ENCODE results near the gene PRDM11.

The PRDM11 gene

GRCh38 chr11:45142241-45143055 is 4.0 kb upstream of the PRDM11 start:
- no peak for DNase-seq

DNA sequence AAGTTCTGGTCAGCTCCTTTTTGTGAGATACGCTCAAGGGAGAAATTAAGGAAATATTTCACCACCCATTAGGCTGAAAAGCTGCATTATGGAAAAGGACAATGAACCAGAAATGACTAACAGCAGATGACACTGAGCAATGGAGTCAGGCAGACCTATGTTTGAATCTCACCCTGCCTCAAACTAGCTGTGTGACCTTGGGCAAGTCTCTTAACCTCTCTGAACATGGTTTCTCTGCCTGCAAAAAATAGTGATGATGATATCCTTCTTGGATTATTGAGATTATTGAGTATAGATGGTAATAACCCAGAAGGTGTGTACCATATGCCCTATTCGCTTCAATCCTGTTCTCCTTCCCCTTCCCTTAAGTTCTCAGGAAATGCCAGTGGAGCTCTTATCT is 2.9 kb upstream of the PRDM11 start:
- DNase-seq, result no peak

GRCh38 chr11:45144126-45145082 is 2.0 kb upstream of the PRDM11 start:
- no peak for DNase-seq

- no peak for DNase-seq
Measured at GRCh38 chr11:45145083-45145378, 1.4 kb upstream of the PRDM11 start.

GRCh38 chr11:45145379-45146071 is 914 bp upstream of the PRDM11 start:
- DNase-seq, result peak in 1 of 2 donors; percentile 6

DNA sequence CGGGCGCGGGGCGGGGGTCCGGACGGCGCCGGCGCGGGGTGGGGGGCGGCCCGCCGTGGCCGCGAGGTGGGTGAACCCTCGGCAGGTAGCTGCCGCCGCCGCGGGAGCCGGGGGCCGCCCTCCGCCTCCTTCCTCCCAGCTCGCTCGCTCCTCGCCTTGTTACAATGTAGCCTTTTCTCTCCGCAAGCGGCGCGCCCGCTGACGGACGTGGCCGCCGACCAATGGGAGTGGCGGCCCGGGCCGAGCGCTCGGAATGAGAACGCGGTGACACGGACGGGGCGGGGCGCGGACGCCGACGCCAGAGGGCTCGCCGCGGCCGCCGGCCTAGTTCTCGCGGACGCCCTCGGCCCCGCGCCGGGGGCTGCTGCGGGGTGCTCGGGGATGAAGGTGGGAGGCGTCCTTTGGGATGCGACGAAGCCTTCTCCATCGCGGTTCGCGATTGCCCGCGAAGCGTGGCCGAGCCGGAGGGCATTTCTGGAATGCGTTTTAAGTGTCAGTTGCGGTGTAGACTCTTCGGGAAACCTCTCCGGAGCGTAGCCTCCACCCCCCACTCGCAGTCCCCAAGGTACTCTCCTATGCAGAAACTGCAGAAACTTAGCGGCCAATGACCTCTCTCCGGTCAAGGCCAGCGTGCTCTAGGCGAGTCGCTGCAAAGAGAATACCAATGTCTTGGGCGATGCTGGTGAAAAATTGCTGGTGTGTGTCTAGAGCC is 734 bp downstream of the PRDM11 start:
- peak; percentile 96 for DNase-seq

DNA sequence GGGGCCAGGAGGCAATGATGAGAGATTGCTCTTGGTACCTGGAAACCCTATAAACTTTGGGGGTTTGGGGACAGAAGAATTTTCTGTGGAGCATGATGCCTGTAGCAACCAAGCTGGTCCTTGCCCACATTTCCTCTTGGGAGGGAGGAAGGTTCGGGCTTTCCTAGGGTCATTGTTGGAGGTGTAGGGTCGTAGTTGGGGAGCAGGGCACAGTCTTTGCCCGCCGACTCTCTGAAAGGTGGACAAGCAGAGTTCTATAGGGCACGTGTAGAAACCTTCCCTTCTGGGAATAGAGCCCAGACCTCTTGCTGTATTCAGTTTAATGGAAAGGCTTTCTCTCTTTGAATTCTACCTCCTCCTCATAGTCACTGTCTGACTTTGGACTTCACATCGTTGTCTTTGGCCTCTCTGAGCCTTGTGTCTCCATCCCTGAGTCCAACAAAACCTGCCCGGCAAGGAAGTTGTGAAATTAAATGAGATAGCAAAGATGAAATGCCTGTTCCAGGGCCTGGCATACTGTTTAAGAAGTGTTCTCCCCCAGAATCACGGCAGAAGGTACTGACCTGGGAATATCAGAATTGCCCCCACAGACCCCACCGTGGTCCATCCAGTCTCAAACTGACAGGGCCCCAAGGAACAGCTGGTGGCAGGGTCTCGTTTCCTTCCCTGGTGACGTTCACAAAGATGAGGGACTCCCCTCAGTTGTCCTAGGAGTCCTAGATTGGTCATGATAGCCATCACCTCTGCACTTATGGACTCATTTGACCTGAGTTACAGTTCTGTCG is 1.6 kb downstream of the PRDM11 start:
- DNase-seq, result no peak

GRCh38 chr11:45149483-45150056 is 3.1 kb downstream of the PRDM11 start:
- DNase-seq, result no peak

- DNase-seq, result no peak
Measured at GRCh38 chr11:45150301-45150700, 3.9 kb downstream of the PRDM11 start.

DNA sequence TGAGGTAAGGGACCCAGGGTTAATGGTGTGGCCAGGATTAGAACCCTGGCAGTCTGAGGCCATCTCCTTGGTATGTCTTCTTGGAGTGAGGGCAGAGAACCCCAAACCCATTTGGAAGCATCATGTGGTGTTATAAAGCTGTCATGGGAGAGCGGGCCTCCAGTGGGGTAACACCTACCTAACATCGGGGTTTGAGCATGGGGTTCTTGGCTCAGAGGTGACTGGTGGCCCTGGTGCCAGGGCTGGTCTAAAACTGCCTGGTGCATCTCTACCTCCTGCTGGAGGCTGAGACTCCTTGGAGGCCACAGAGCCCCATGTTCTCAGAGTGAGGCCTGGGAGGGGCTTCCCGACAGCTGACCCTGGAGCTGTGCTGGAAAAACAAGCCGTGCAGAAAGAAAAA is 4.5 kb downstream of the PRDM11 start:
- DNase-seq, result no peak

- no peak for DNase-seq
Measured at GRCh38 chr11:45151362-45151982, 5.0 kb downstream of the PRDM11 start.

- no peak for DNase-seq
Measured at GRCh38 chr11:45152740-45153595, 6.5 kb downstream of the PRDM11 start.

GRCh38 chr11:45154276-45154675 is 7.8 kb downstream of the PRDM11 start:
- DNase-seq, result no peak

- no peak for DNase-seq
Measured at GRCh38 chr11:45155058-45155551, 8.7 kb downstream of the PRDM11 start.

DNA sequence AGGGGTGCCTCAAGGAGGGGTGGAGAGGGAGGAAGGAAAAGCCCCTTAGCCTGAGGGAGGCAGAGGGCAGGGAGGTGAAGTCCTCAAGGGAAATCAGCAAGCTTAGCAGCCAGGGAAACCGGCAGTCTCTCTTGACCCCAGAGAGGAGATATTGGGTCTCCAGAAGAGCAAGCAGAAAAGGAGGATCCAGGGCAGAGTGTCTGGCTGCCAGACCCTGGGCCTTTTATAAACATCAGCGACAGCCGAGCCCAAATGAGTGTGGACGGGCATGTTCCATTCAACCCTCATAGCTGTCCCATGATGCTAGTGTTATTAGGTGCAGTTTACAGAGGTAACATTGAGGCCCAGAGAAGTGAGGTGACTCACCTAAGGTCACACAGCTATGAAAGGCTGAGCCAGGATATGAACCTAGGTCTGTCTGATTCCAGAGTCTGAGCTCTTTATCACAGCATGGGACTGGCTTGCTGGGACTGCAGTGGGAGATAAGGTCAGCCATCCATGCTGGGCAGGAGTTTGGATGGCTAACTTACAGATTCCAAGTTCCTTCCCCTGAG is 9.3 kb downstream of the PRDM11 start:
- no peak for DNase-seq

GRCh38 chr11:45156201-45156600 is 9.8 kb downstream of the PRDM11 start:
- no peak for DNase-seq

- no peak for DNase-seq
Measured at GRCh38 chr11:45156741-45157140, 10.3 kb downstream of the PRDM11 start.

GRCh38 chr11:45157247-45158209 is 11.1 kb downstream of the PRDM11 start:
- no peak for DNase-seq
